ENCODE data around the gene PSMD1.
"Not testable (repeated sequence)": the region's sequence is repeated elsewhere in the genome, so short reads cannot be mapped to it uniquely, and the experiment has no call there.

Gene PSMD1

DNA sequence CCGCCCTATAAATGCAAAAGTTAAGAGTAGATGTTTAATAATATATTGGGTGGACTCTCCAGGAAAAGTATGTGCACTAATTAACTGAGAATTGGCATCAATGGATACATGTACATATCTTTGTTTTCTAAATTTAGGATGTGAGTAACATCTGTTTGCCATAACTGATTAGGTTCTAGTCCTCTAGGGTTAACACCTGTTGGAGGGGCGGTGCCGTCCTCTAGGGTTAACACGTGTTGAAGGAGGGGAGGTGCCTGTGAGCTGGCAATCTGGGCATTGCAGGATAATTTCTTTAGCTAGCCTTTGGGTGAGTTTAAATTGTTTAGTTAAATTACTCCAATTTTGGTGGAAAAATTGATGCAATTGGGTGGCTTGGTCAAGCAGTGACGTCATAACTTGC, 37.3 kb downstream of the PSMD1 start:
- no peak for DNase-seq
- ChIA-PET CTCF (interaction anchor here (1.3 kb wide), 1 partner anchor 358 kb away, joined by 3 read pairs; no protein-coding TSS in a partner anchor), POLR2A (no interaction called here)
- 100% methylated on average over 3 of the region's 5 CpGs for WGBS (ENCODE audit: insufficient coverage)
- Histone ChIP-seq H3K9me3 (ENCODE audit: control extremely low read depth in 1 of 5, control insufficient read depth in 4 of 5, insufficient read depth in 2 of 5, low read depth in 1 of 5, low read length in 4 of 5) (peaks cover 0 to 16% (median 7%) of the 10 kb centered on the region in 5 experiments), H3K27me3 (replicated peaks in 2 of 5; ENCODE audit: control insufficient read depth in 4 of 5, insufficient read depth in 5 of 5, low read length in 4 of 5) (no peaks in the 10 kb centered on the region), H3K4me1 (ENCODE audit: control extremely low read depth in 1 of 4, control insufficient read depth in 4 of 4, insufficient read depth in 4 of 4, low read length in 3 of 4) (no peaks in the 10 kb centered on the region), H3K4me3 (ENCODE audit: control insufficient read depth in 1 of 7, extremely low read depth in 1 of 7, insufficient read depth in 4 of 7, low read depth in 2 of 7, low read length in 6 of 7) (no peak overlapping the region), H3K36me3 (ENCODE audit: control insufficient read depth in 4 of 4, insufficient read depth in 4 of 4, low read length in 3 of 4) (peaks cover 8 to 75% (median 32%) of the 10 kb centered on the region in 4 experiments), H3K27ac (ENCODE audit: insufficient read depth in 1 of 2, low read depth in 1 of 2, low read length in 2 of 2, poor library complexity in 1 of 2, severe bottlenecking in 2 of 2) (no peak overlapping the region)

DNA sequence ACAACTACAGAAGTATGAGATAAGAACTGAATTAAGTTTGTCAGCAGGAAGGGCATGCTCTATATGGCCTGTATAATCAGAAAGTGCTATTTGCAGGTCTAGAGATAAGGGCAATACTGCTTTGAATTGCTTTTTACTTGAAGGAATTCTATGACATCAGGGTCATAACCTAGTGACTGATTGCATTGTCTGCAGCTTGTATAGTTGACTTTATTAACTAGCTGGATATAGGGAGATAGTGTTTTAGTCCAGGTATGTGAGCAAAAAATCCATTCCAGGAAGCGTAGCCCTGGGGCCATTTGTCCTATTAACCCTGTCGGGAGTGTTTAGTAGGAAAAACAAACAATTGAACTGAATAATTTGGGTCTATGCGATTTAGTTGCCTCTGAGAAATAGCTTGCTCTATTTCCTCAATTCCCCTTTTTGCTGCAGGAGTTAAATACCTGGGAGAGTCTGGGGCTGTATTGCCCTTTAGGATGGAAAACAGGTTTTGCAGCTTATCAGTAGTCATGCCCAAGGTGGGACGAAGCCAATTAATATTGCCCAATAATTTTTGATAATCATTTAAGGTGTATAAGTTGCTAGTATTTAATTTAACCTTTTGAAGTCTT, 38.2 kb downstream of the PSMD1 start:
- H3K36me3 ChIP-seq (ENCODE audit: control insufficient read depth in 4 of 4, insufficient read depth in 4 of 4, low read length in 3 of 4), result peaks cover 5 to 79% (median 35%) of the 10 kb centered on the region in 4 experiments
- 100% methylated on average over 3 of the region's 4 CpGs for WGBS (ENCODE audit: insufficient coverage)
- CTCF ChIA-PET, result interaction anchor here (0.9 to 2.1 kb wide), 6 partner anchors 9 to 357 kb away, joined by 3 to 10 read pairs (median 4); no protein-coding TSS in a partner anchor
- POLR2A ChIA-PET, result no interaction called here
- H3K4me1 ChIP-seq (ENCODE audit: control extremely low read depth in 1 of 4, control insufficient read depth in 4 of 4, insufficient read depth in 4 of 4, low read length in 3 of 4), result no peaks in the 10 kb centered on the region
- no peak overlapping the region for H3K4me3 ChIP-seq (ENCODE audit: control insufficient read depth in 1 of 7, extremely low read depth in 1 of 7, insufficient read depth in 4 of 7, low read depth in 2 of 7, low read length in 6 of 7)
- peak in 2 of 3 donors; percentile 23 for DNase-seq
- H3K27me3 ChIP-seq (replicated peaks in 2 of 5; ENCODE audit: control insufficient read depth in 4 of 5, insufficient read depth in 5 of 5, low read length in 4 of 5), result no peaks in the 10 kb centered on the region
- no peak overlapping the region for H3K27ac ChIP-seq (ENCODE audit: insufficient read depth in 1 of 2, low read depth in 1 of 2, low read length in 2 of 2, poor library complexity in 1 of 2, severe bottlenecking in 2 of 2)
- H3K9me3 ChIP-seq (ENCODE audit: control extremely low read depth in 1 of 5, control insufficient read depth in 4 of 5, insufficient read depth in 2 of 5, low read depth in 1 of 5, low read length in 4 of 5), result peaks cover 0 to 24% (median 16%) of the 10 kb centered on the region in 5 experiments

DNA sequence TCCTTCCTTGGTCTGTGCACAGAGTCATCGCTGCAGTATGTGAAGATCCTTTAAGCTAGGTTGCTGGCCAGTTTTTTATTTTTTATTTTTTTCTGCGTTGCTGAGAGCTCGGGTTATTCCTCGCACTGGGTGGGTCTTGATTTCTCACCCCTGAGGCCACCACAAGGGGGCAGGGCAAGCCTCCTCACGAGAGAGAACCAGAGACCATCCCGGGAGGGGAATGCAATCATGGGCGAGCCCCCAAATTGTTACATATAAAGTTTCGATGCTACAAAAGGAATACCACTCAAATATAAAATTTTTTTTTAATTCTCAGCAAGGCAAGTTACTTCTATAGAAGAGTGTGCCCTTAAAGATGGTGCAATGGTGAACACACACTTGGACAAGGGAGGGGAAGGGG, 43.3 kb downstream of the PSMD1 start:
- ChIA-PET POLR2A (no interaction called here), CTCF (interaction anchor here (0.8 to 0.9 kb wide), 2 partner anchors 12 to 313 kb away, joined by 4 read pairs; no protein-coding TSS in a partner anchor)
- Histone ChIP-seq H3K27ac (ENCODE audit: insufficient read depth in 1 of 2, low read depth in 1 of 2, low read length in 2 of 2, poor library complexity in 1 of 2, severe bottlenecking in 2 of 2) (no peak overlapping the region), H3K36me3 (ENCODE audit: control insufficient read depth in 4 of 4, insufficient read depth in 4 of 4, low read length in 3 of 4) (peaks cover 5 to 66% (median 34%) of the 10 kb centered on the region in 4 experiments), H3K27me3 (replicated peaks in 2 of 5; ENCODE audit: control insufficient read depth in 4 of 5, insufficient read depth in 5 of 5, low read length in 4 of 5) (no peaks in the 10 kb centered on the region), H3K4me3 (ENCODE audit: control insufficient read depth in 1 of 7, extremely low read depth in 1 of 7, insufficient read depth in 4 of 7, low read depth in 2 of 7, low read length in 6 of 7) (no peak overlapping the region), H3K4me1 (ENCODE audit: control extremely low read depth in 1 of 4, control insufficient read depth in 4 of 4, insufficient read depth in 4 of 4, low read length in 3 of 4) (no peaks in the 10 kb centered on the region), H3K9me3 (ENCODE audit: control extremely low read depth in 1 of 5, control insufficient read depth in 4 of 5, insufficient read depth in 2 of 5, low read depth in 1 of 5, low read length in 4 of 5) (peaks cover 0 to 27% (median 16%) of the 10 kb centered on the region in 5 experiments)
- WGBS (ENCODE audit: insufficient coverage), result 98% methylated on average over 6 of the region's 8 CpGs
- DNase-seq, result peak in 2 of 3 donors; percentile 14 to 16

GRCh38 chr2:231100321-231100720, 43.7 kb downstream of the PSMD1 start:
- H3K36me3 ChIP-seq (ENCODE audit: control insufficient read depth in 4 of 4, insufficient read depth in 4 of 4, low read length in 3 of 4), result peaks cover 4 to 62% (median 33%) of the 10 kb centered on the region in 4 experiments
- H3K4me1 ChIP-seq (ENCODE audit: control extremely low read depth in 1 of 4, control insufficient read depth in 4 of 4, insufficient read depth in 4 of 4, low read length in 3 of 4); H3K27ac ChIP-seq (ENCODE audit: insufficient read depth in 1 of 2, low read depth in 1 of 2, low read length in 2 of 2, poor library complexity in 1 of 2, severe bottlenecking in 2 of 2); H3K4me3 ChIP-seq (ENCODE audit: control insufficient read depth in 1 of 7, extremely low read depth in 1 of 7, insufficient read depth in 4 of 7, low read depth in 2 of 7, low read length in 6 of 7); H3K27me3 ChIP-seq (replicated peaks in 2 of 5; ENCODE audit: control insufficient read depth in 4 of 5, insufficient read depth in 5 of 5, low read length in 4 of 5); POLR2A ChIA-PET; DNase-seq: not testable (repeated sequence)
- CTCF ChIA-PET, result interaction anchor here (1.3 kb wide), 1 partner anchor 307 kb away, joined by 3 read pairs; no protein-coding TSS in a partner anchor
- WGBS (ENCODE audit: insufficient coverage), result 100% methylated on average over 1 of the region's 2 CpGs
- H3K9me3 ChIP-seq (ENCODE audit: control extremely low read depth in 1 of 5, control insufficient read depth in 4 of 5, insufficient read depth in 2 of 5, low read depth in 1 of 5, low read length in 4 of 5), result peaks cover 0 to 25% (median 15%) of the 10 kb centered on the region in 5 experiments

DNA sequence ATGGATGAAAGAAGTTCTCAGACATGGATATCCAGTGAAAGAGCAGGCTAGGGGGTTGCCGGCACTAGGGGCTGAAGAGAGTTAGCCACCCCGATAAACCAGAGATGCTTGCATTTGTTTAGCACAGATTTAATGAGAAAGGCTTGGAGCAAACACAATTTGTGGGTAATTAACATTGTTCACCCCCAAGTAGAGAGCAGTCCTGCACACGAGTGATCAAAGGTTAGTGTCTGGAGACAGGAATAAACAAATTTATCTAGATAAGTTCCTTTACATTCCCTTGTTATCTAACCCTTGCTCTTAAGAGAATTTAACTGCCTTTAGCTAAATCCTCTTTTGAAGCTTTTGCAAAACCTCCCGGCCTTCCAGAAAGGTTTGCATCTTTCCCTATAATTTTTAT, 44.3 kb downstream of the PSMD1 start:
- CTCF ChIA-PET, result interaction anchor here (0.6 to 4.1 kb wide), 5 partner anchors 47 to 353 kb away, joined by 3 to 49 read pairs (median 4); no protein-coding TSS in a partner anchor
- no peak for DNase-seq
- WGBS (ENCODE audit: insufficient coverage), result 100% methylated on average over 2 of the region's 4 CpGs
- H3K4me1 ChIP-seq (ENCODE audit: control extremely low read depth in 1 of 4, control insufficient read depth in 4 of 4, insufficient read depth in 4 of 4, low read length in 3 of 4), result no peaks in the 10 kb centered on the region
- peaks cover 4 to 56% (median 33%) of the 10 kb centered on the region in 4 experiments for H3K36me3 ChIP-seq (ENCODE audit: control insufficient read depth in 4 of 4, insufficient read depth in 4 of 4, low read length in 3 of 4)
- POLR2A ChIA-PET, result no interaction called here
- H3K27me3 ChIP-seq (replicated peaks in 2 of 5; ENCODE audit: control insufficient read depth in 4 of 5, insufficient read depth in 5 of 5, low read length in 4 of 5), result no peaks in the 10 kb centered on the region
- no peak overlapping the region for H3K27ac ChIP-seq (ENCODE audit: insufficient read depth in 1 of 2, low read depth in 1 of 2, low read length in 2 of 2, poor library complexity in 1 of 2, severe bottlenecking in 2 of 2)
- peaks cover 0 to 25% (median 15%) of the 10 kb centered on the region in 5 experiments for H3K9me3 ChIP-seq (ENCODE audit: control extremely low read depth in 1 of 5, control insufficient read depth in 4 of 5, insufficient read depth in 2 of 5, low read depth in 1 of 5, low read length in 4 of 5)
- no peak overlapping the region for H3K4me3 ChIP-seq (ENCODE audit: control insufficient read depth in 1 of 7, extremely low read depth in 1 of 7, insufficient read depth in 4 of 7, low read depth in 2 of 7, low read length in 6 of 7)

- Histone ChIP-seq H3K36me3 (ENCODE audit: control insufficient read depth in 4 of 4, insufficient read depth in 4 of 4, low read length in 3 of 4) (peaks cover 6 to 41% (median 28%) of the 10 kb centered on the region in 4 experiments), H3K4me3 (ENCODE audit: control insufficient read depth in 1 of 7, extremely low read depth in 1 of 7, insufficient read depth in 4 of 7, low read depth in 2 of 7, low read length in 6 of 7) (no peak overlapping the region), H3K9me3 (ENCODE audit: control extremely low read depth in 1 of 5, control insufficient read depth in 4 of 5, insufficient read depth in 2 of 5, low read depth in 1 of 5, low read length in 4 of 5) (peaks cover 0 to 25% (median 11%) of the 10 kb centered on the region in 5 experiments), H3K27me3 (replicated peaks in 2 of 5; ENCODE audit: control insufficient read depth in 4 of 5, insufficient read depth in 5 of 5, low read length in 4 of 5) (no peaks in the 10 kb centered on the region), H3K4me1 (ENCODE audit: control extremely low read depth in 1 of 4, control insufficient read depth in 4 of 4, insufficient read depth in 4 of 4, low read length in 3 of 4) (no peaks in the 10 kb centered on the region), H3K27ac (ENCODE audit: insufficient read depth in 1 of 2, low read depth in 1 of 2, low read length in 2 of 2, poor library complexity in 1 of 2, severe bottlenecking in 2 of 2) (no peak overlapping the region)
- ChIA-PET CTCF (interaction anchor here (0.5 to 4.1 kb wide), 9 partner anchors 8 to 351 kb away, joined by 3 to 49 read pairs (median 5); no protein-coding TSS in a partner anchor), POLR2A (interaction anchor here (2.9 kb wide), 1 partner anchor 350 kb away, joined by 12 read pairs; no protein-coding TSS in a partner anchor)
- DNase-seq, result no peak
- no CpG with 5 or more reads among the region's 2 CpGs for WGBS (ENCODE audit: insufficient coverage)
These were observed 46.1 kb downstream of the PSMD1 start for GRCh38 chr2:231102772-231103171.
